ENCODE data around the gene STX19.

The STX19 gene

GRCh38 chr3:94066506-94067500, 38.4 kb upstream of the STX19 start:
- no peaks in the 10 kb centered on the region for H3K27me3 Mint-ChIP-seq (ENCODE audit: low read depth)
- no peaks in the 10 kb centered on the region for H3K9me3 Mint-ChIP-seq
- H3K4me1 Mint-ChIP-seq: peaks cover 37% of the 10 kb centered on the region
- peak overlapping the region in 1 of 3 experiments; percentile 62 for H3K27ac Mint-ChIP-seq
- H3K36me3 Mint-ChIP-seq (ENCODE audit: low read depth): peaks cover 34% of the 10 kb centered on the region
- peak overlapping the region in 2 of 3 experiments; percentile 51 to 56 for H3K4me3 Mint-ChIP-seq
- no peak for TF ChIP-seq CTCF (IDR thresholded peaks at IDR 0.05; ENCODE audit: unreplicated experiment in 3 of 3)

- H3K4me1 Mint-ChIP-seq: peaks cover 37% of the 10 kb centered on the region
- no peak overlapping the region for H3K4me3 Mint-ChIP-seq
- no peaks in the 10 kb centered on the region for H3K27me3 Mint-ChIP-seq (ENCODE audit: low read depth)
- no peaks in the 10 kb centered on the region for H3K9me3 Mint-ChIP-seq
- peaks cover 31% of the 10 kb centered on the region for H3K36me3 Mint-ChIP-seq (ENCODE audit: low read depth)
- no peak overlapping the region for H3K27ac Mint-ChIP-seq
- TF ChIP-seq CTCF (IDR thresholded peaks at IDR 0.05; ENCODE audit: unreplicated experiment in 3 of 3): no peak
Measured at GRCh38 chr3:94065819-94066480, 37.6 kb upstream of the STX19 start.

GRCh38 chr3:94065122-94065521, 36.7 kb upstream of the STX19 start:
- Mint-ChIP-seq H3K27me3 (ENCODE audit: low read depth) (no peaks in the 10 kb centered on the region), H3K4me1 (peaks cover 37% of the 10 kb centered on the region)

GRCh38 chr3:94064243-94064860, 36.0 kb upstream of the STX19 start:
- Mint-ChIP-seq H3K27me3 (ENCODE audit: low read depth) (no peaks in the 10 kb centered on the region), H3K36me3 (ENCODE audit: low read depth) (peaks cover 37% of the 10 kb centered on the region), H3K27ac (peak overlapping the region; percentile 100), H3K4me1 (peaks cover 37% of the 10 kb centered on the region), H3K9me3 (no peaks in the 10 kb centered on the region), H3K4me3 (peak overlapping the region; percentile 98 to 99 (median 99))
- no peak for TF ChIP-seq CTCF (IDR thresholded peaks at IDR 0.05; ENCODE audit: unreplicated experiment in 3 of 3)

More at GRCh38 chr3:94065122-94065521, 36.7 kb upstream of the STX19 start:
- H3K27ac Mint-ChIP-seq: peak overlapping the region in 1 of 3 experiments; percentile 46
- H3K36me3 Mint-ChIP-seq (ENCODE audit: low read depth): peaks cover 36% of the 10 kb centered on the region
- no peaks in the 10 kb centered on the region for H3K9me3 Mint-ChIP-seq
- H3K4me3 Mint-ChIP-seq: peak overlapping the region; percentile 4 to 43 (median 19)
- TF ChIP-seq CTCF (IDR thresholded peaks at IDR 0.05; ENCODE audit: unreplicated experiment in 3 of 3): no peak

- no peaks in the 10 kb centered on the region for H3K27me3 Mint-ChIP-seq (ENCODE audit: low read depth)
- H3K36me3 Mint-ChIP-seq (ENCODE audit: low read depth): peaks cover 35% of the 10 kb centered on the region
- no peaks in the 10 kb centered on the region for H3K9me3 Mint-ChIP-seq
- peaks cover 37% of the 10 kb centered on the region for H3K4me1 Mint-ChIP-seq
- peak overlapping the region; percentile 100 for H3K27ac Mint-ChIP-seq
- no peak for TF ChIP-seq CTCF (IDR thresholded peaks at IDR 0.05; ENCODE audit: unreplicated experiment in 3 of 3)
- H3K4me3 Mint-ChIP-seq: peak overlapping the region; percentile 98 to 99 (median 99)
Measured at GRCh38 chr3:94063496-94064119, 35.2 kb upstream of the STX19 start.
